ENCODE results near the gene NAT9. TPM values are rescaled to one million over a fixed set of nuclear protein-coding genes. Genes with fewer than 3 reads are reported as not detected.

NAT9 gene
- total and polyA plus RNA-seq, 2 of the 4 experiments (the other 2 are of a cell fraction): 48.9 to 62.0 TPM

DNA sequence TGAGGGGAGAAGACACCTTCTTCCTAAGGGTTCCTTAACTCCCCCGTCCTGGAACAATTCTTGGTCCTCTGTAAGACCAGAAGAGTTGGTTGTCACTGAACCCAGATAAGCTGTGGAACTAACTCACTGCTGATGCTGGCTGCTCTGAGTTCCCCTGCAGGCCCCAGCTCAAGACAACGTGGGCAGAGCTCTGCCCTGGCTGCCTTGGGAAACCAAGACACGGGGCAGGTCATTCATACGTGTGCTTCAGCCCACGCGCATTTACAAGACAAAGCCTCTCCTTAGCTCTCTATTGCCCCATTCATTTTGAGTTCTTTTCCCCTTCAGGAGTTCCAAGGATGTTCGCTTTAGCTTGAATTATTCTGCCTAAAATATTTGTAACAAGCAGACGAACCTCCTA is 3.4 kb upstream of the NAT9 start:
- Histone ChIP-seq H3K9me1 (ENCODE audit: insufficient read depth, low read length) (no peaks in the 10 kb centered on the region), H2AK9ac (replicated peaks; ENCODE audit: low read depth, low read length, poor library complexity) (no peak overlapping the region), H2BK120ac (ENCODE audit: low read depth, low read length) (no peak overlapping the region), H3K4ac (ENCODE audit: low read depth, low read length) (no peak overlapping the region), H4K8ac (ENCODE audit: low read depth in 2 of 2, low read length in 2 of 2) (no peak overlapping the region), H3K36me3 (ENCODE audit: control insufficient read depth, insufficient read depth, low read length) (peaks cover 9% of the 10 kb centered on the region), H3K56ac (ENCODE audit: extremely low read depth, insufficient read depth, low read length) (no peak overlapping the region), H3K9ac (ENCODE audit: low read depth, low read length) (no peak overlapping the region), H3K14ac (replicated peaks; ENCODE audit: low read depth, low read length) (no peak overlapping the region), H4K5ac (ENCODE audit: low read depth, low read length) (no peak overlapping the region), H4K20me1 (ENCODE audit: insufficient read depth, low read length) (0 out of 2 replicates have a peak, but pooled peaks cover 6% of the 10 kb centered on the region), H2BK5ac (ENCODE audit: low read depth, low read length, poor library complexity, severe bottlenecking) (no peak overlapping the region), H4K91ac (ENCODE audit: insufficient read depth, low read depth, low read length) (no peak overlapping the region), H2AK5ac (ENCODE audit: low read depth, low read length) (no peak overlapping the region), H2BK15ac (ENCODE audit: low read depth, low read length) (no peak overlapping the region), H3K4me1 (ENCODE audit: control insufficient read depth, insufficient read depth, low read length) (peaks cover 6% of the 10 kb centered on the region; the same call in 1 of the 2 replicates), H3K27ac (ENCODE audit: insufficient read depth, low read length) (no peak overlapping the region), H3K4me2 (ENCODE audit: low read depth, low read length) (no peak overlapping the region), H3K27me3 (ENCODE audit: control insufficient read depth, insufficient read depth, low read length) (no peaks in the 10 kb centered on the region), H3K23ac (ENCODE audit: low read depth, low read length) (no peak overlapping the region), H3K9me3 (ENCODE audit: control insufficient read depth, insufficient read depth, low read length) (no peaks in the 10 kb centered on the region), H3K79me1 (ENCODE audit: low read depth in 1 of 2, low read length in 2 of 2) (peaks cover 23 to 54% of the 10 kb centered on the region in 2 experiments), H2BK20ac (ENCODE audit: low read depth, low read length) (no peak overlapping the region), H3K18ac (ENCODE audit: low read depth, low read length) (no peak overlapping the region), H3K4me3 (ENCODE audit: insufficient read depth, low read depth, low read length) (no peak overlapping the region), H2AFZ (replicated peaks; ENCODE audit: low read length, poor library complexity) (no peak overlapping the region)
- ATAC-seq (ENCODE audit: low read depth) (no peak), DNase-seq (no peak)
- dilution Hi-C loops (cut with HindIII; ENCODE audit: low sequenced_read_pairs, unreplicated experiment) (no loop called here), intact Hi-C loops (cut with micrococcal nuclease) (no loop called here), in situ Hi-C loops (cut with MboI; ENCODE audit: low sequenced_read_pairs) (no loop called here)
- 76% methylated on average over 3 of the region's 8 CpGs; no CpG with 5 or more reads in 1 of the 2 experiments for WGBS, 2 experiments (ENCODE audit: extremely low coverage in 2 of 2, insufficient read length in 1 of 2)
- POLR2A ChIA-PET (ENCODE audit: unreplicated experiment): no interaction called here
- BruUV-seq (replicated peaks): no TSS peak
- CTCF ChIA-PET: interaction anchor here (0.6 to 1.4 kb wide), 2 partner anchors 12 to 179 kb away, joined by 8 to 11 read pairs; no protein-coding TSS in a partner anchor
- TF ChIP-seq RAD21 (IDR thresholded peaks at IDR 0.05; ENCODE audit: low read length): no peak

Measured in IMR-90 (cell line).